ENCODE data around the gene PDE2A.

- TF ChIP-seq PATZ1 (CRISPR knock-in tag; IDR thresholded peaks at IDR 0.05; ENCODE audit: borderline replicate concordance) (no peak), GLIS3 (CRISPR knock-in tag; IDR thresholded peaks at IDR 0.05) (no peak)
Measured at GRCh38 chr11:72630104-72630852, 43.9 kb downstream of the PDE2A start.

All from SK-N-SH treated with all-trans-retinoic acid at 6 μM for 48 hours (cell line).